ENCODE data around the gene PROM1. TPM values are rescaled to one million over a fixed set of nuclear protein-coding genes. Genes with fewer than 3 reads are reported as not detected.

The PROM1 gene
- total RNA-seq, 1 donor from 2014 or later: not detected

- peak; percentile 71 to 88 for DNase-seq (ENCODE audit: extremely low spot score in 2 of 2)
- no peak for TF ChIP-seq POLR2AphosphoS5 (IDR thresholded peaks at IDR 0.05; ENCODE audit: insufficient read depth in 1 of 2, low read depth in 1 of 2)
- no peak for TF ChIP-seq POLR2A (IDR thresholded peaks at IDR 0.05)
- TF ChIP-seq CTCF (IDR thresholded peaks at IDR 0.05): no peak
- intact Hi-C loops (cut with DNase I): no loop called here
- Histone ChIP-seq H3K36me3 (no peaks in the 10 kb centered on the region), H3K27ac (no peak overlapping the region), H3K4me3 (no peak overlapping the region), H3K4me1 (no peaks in the 10 kb centered on the region), H3K27me3 (no peaks in the 10 kb centered on the region), H3K9me3 (no peaks in the 10 kb centered on the region)
Measured at GRCh38 chr4:16116019-16116418, 32.2 kb upstream of the PROM1 start.

- Histone ChIP-seq H3K27me3 (no peaks in the 10 kb centered on the region), H3K27ac (no peak overlapping the region), H3K36me3 (no peaks in the 10 kb centered on the region), H3K9me3 (no peaks in the 10 kb centered on the region), H3K4me3 (no peak overlapping the region), H3K4me1 (no peaks in the 10 kb centered on the region)
- peak; percentile 52 to 71 for DNase-seq (ENCODE audit: extremely low spot score in 2 of 2)
- no peak for TF ChIP-seq CTCF (IDR thresholded peaks at IDR 0.05)
- no peak for TF ChIP-seq POLR2A (IDR thresholded peaks at IDR 0.05)
- no peak for TF ChIP-seq POLR2AphosphoS5 (IDR thresholded peaks at IDR 0.05; ENCODE audit: insufficient read depth in 1 of 2, low read depth in 1 of 2)
- intact Hi-C loops (cut with DNase I): no loop called here
Measured at GRCh38 chr4:16114546-16114945, 30.7 kb upstream of the PROM1 start.

- peak; percentile 42 to 52 for DNase-seq (ENCODE audit: extremely low spot score in 2 of 2)
- no peak overlapping the region for H3K4me3 ChIP-seq
- intact Hi-C loops (cut with DNase I): no loop called here
Measured at GRCh38 chr4:16113741-16114140, 29.9 kb upstream of the PROM1 start.

GRCh38 chr4:16111533-16111932, 27.7 kb upstream of the PROM1 start:
- TF ChIP-seq POLR2AphosphoS5 (IDR thresholded peaks at IDR 0.05; ENCODE audit: insufficient read depth in 1 of 2, low read depth in 1 of 2): no peak
- TF ChIP-seq CTCF (IDR thresholded peaks at IDR 0.05): no peak
- no peak for TF ChIP-seq POLR2A (IDR thresholded peaks at IDR 0.05)
- H3K9me3 ChIP-seq: no peaks in the 10 kb centered on the region
- no peak overlapping the region for H3K4me3 ChIP-seq
- intact Hi-C loops (cut with DNase I): no loop called here
- no peaks in the 10 kb centered on the region for H3K36me3 ChIP-seq
- H3K27ac ChIP-seq: no peak overlapping the region
- H3K4me1 ChIP-seq: no peaks in the 10 kb centered on the region
- peak in 1 of 2 donors; percentile 6 for DNase-seq (ENCODE audit: extremely low spot score in 2 of 2)
- H3K27me3 ChIP-seq: no peaks in the 10 kb centered on the region

More at GRCh38 chr4:16113741-16114140, 29.9 kb upstream of the PROM1 start:
- H3K27me3 ChIP-seq: no peaks in the 10 kb centered on the region
- no peak for TF ChIP-seq CTCF (IDR thresholded peaks at IDR 0.05)
- TF ChIP-seq POLR2A (IDR thresholded peaks at IDR 0.05): no peak
- no peak for TF ChIP-seq POLR2AphosphoS5 (IDR thresholded peaks at IDR 0.05; ENCODE audit: insufficient read depth in 1 of 2, low read depth in 1 of 2)
- no peaks in the 10 kb centered on the region for H3K4me1 ChIP-seq
- H3K36me3 ChIP-seq: no peaks in the 10 kb centered on the region
- H3K9me3 ChIP-seq: no peaks in the 10 kb centered on the region
- H3K27ac ChIP-seq: no peak overlapping the region

GRCh38 chr4:16110661-16111290, 27.0 kb upstream of the PROM1 start:
- H3K27me3 ChIP-seq: no peaks in the 10 kb centered on the region
- no peak for TF ChIP-seq POLR2AphosphoS5 (IDR thresholded peaks at IDR 0.05; ENCODE audit: insufficient read depth in 1 of 2, low read depth in 1 of 2)
- H3K9me3 ChIP-seq: no peaks in the 10 kb centered on the region
- DNase-seq (ENCODE audit: extremely low spot score in 2 of 2): no peak
- no peak overlapping the region for H3K27ac ChIP-seq
- no peaks in the 10 kb centered on the region for H3K36me3 ChIP-seq
- H3K4me1 ChIP-seq: no peaks in the 10 kb centered on the region
- intact Hi-C loops (cut with DNase I): no loop called here
- H3K4me3 ChIP-seq: no peak overlapping the region
